Measurements from ENCODE around the gene GJB3.

The GJB3 gene

DNA sequence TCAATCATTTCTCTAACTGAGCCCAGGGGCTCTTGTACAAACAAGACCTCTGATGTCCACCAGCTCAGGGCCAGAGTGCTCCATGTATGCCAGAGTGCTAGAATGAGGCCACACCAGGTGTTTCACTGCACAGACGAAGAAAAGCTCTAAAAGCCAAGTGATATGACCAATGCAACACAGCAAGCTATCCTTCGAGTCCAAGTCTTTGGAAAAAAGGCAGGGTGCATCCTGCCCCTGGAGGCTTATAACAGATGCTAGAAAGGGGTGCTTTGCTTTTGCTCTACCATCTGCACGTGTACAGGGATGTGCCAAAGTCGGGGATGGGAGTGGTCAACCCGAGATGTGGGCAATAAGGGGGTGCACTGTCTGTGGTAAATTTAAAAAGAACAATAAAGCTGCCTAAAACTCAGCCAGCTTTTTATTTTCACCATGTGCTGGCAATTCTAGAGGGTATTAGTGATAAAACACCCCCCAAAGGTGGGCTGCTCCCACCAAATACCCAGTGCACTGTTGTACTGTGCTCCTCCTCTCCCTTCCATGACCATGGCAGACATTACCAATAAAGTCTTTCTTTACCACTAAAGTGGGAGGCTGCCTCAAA is 46.4 kb downstream of the GJB3 start:
- Histone ChIP-seq H3K27me3 (ENCODE audit: control insufficient read depth, insufficient read depth, low read length) (no peaks in the 10 kb centered on the region), H3K4me1 (no peaks in the 10 kb centered on the region), H3K4me3 (ENCODE audit: low read depth, low read length) (no peak overlapping the region), H3K79me2 (no peaks in the 10 kb centered on the region), H2AFZ (no peak overlapping the region), H3K36me3 (ENCODE audit: control insufficient read depth, insufficient read depth, low read length) (no peaks in the 10 kb centered on the region), H3K9ac (no peak overlapping the region), H3K27ac (no peak overlapping the region), H3K4me2 (ENCODE audit: low read length) (no peak overlapping the region), H3K9me3 (ENCODE audit: control insufficient read depth, low read length) (no peaks in the 10 kb centered on the region)
- TF ChIP-seq, protein P1, sequence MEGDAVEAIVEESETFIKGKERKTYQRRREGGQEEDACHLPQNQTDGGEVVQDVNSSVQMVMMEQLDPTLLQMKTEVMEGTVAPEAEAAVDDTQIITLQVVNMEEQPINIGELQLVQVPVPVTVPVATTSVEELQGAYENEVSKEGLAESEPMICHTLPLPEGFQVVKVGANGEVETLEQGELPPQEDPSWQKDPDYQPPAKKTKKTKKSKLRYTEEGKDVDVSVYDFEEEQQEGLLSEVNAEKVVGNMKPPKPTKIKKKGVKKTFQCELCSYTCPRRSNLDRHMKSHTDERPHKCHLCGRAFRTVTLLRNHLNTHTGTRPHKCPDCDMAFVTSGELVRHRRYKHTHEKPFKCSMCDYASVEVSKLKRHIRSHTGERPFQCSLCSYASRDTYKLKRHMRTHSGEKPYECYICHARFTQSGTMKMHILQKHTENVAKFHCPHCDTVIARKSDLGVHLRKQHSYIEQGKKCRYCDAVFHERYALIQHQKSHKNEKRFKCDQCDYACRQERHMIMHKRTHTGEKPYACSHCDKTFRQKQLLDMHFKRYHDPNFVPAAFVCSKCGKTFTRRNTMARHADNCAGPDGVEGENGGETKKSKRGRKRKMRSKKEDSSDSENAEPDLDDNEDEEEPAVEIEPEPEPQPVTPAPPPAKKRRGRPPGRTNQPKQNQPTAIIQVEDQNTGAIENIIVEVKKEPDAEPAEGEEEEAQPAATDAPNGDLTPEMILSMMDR (IDR thresholded peaks at IDR 0.05): no peak

DNA sequence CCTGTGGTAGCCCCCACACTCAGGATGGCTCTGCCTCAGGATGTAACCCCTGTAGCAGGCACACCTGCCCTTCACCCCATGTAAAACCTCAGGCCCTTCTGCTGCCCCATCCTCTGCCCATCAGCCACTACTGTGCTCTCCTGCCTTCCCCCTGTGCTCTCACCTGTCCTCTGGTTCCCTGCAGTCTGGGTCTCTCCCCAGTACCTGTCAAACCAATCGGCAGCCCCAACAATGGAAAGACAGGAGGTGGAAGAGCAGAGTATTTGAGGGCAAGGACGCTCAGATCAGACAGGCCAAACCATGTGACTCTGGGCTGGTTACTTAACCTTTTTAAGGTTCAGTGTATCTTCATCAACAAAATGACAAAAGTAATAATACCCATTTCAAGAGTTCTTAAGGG is 47.6 kb downstream of the GJB3 start:
- no peaks in the 10 kb centered on the region for H3K27me3 ChIP-seq (ENCODE audit: control insufficient read depth, insufficient read depth, low read length)
- H2AFZ ChIP-seq: no peak overlapping the region
- no peaks in the 10 kb centered on the region for H3K4me1 ChIP-seq
- H3K4me3 ChIP-seq (ENCODE audit: low read depth, low read length): no peak overlapping the region
- H3K9me3 ChIP-seq (ENCODE audit: control insufficient read depth, low read length): no peaks in the 10 kb centered on the region
- TF ChIP-seq, protein P1 (IDR thresholded peaks at IDR 0.05): no peak
- no peak overlapping the region for H3K9ac ChIP-seq
- H3K4me2 ChIP-seq (ENCODE audit: low read length): no peak overlapping the region
- H3K79me2 ChIP-seq: no peaks in the 10 kb centered on the region
- no peak overlapping the region for H3K27ac ChIP-seq
- H3K36me3 ChIP-seq (ENCODE audit: control insufficient read depth, insufficient read depth, low read length): no peaks in the 10 kb centered on the region

DNA sequence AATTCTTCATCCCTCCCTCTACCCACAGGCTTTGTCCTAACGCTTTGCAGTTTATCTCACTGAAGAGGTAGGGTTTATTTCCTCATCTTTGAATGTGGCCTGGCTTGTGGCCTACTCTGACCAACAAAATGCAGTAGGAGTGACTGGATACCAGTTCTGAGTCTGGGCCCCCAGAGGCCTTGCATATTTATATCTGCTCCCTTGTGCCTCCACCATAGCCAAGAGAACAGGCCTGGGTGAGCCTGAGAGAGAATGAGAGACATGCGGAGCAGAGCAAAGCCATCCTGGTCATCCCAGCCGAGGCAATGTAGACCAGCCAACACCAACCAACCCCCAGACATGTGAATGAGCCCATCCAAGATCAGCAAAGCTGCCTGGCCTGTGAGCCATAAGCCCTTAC is 48.2 kb downstream of the GJB3 start:
- H3K4me1 ChIP-seq: no peaks in the 10 kb centered on the region
- H2AFZ ChIP-seq: no peak overlapping the region
- TF ChIP-seq, protein P1 (IDR thresholded peaks at IDR 0.05): no peak
- no peaks in the 10 kb centered on the region for H3K36me3 ChIP-seq (ENCODE audit: control insufficient read depth, insufficient read depth, low read length)
- H3K4me2 ChIP-seq (ENCODE audit: low read length): no peak overlapping the region
- no peaks in the 10 kb centered on the region for H3K27me3 ChIP-seq (ENCODE audit: control insufficient read depth, insufficient read depth, low read length)
- no peaks in the 10 kb centered on the region for H3K9me3 ChIP-seq (ENCODE audit: control insufficient read depth, low read length)
- H3K79me2 ChIP-seq: no peaks in the 10 kb centered on the region
- H3K4me3 ChIP-seq (ENCODE audit: low read depth, low read length): no peak overlapping the region
- H3K27ac ChIP-seq: no peak overlapping the region
- H3K9ac ChIP-seq: no peak overlapping the region

DNA sequence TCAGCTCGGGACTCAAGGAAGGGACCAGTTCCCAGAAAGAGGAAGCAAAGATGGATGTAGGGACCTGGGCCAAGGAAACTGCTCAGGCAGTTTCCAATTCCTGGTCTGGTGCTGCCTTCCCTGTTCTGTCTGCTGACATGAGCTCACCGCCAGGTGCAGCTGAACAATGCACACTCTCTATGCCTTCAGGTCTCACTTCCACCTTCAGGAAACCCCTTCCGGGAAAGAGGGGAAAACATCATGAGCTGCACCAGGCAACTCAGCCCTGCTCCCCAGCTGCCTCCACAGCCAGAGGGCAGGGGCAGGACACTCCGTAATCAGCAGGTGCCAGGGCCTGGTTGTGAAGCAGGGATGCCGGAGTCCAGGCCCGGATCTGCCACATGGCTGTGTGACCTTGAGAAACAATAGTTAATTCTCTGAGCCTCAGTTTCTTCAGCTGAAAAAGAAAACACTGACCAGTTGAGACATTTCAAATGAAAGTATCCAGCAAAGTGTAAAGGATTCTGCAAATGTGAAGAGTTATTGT is 50.8 kb downstream of the GJB3 start:
- Histone ChIP-seq H3K36me3 (ENCODE audit: control insufficient read depth, insufficient read depth, low read length) (no peaks in the 10 kb centered on the region), H2AFZ (no peak overlapping the region), H3K27ac (no peak overlapping the region), H3K9me3 (ENCODE audit: control insufficient read depth, low read length) (no peaks in the 10 kb centered on the region), H3K9ac (no peak overlapping the region), H3K27me3 (ENCODE audit: control insufficient read depth, insufficient read depth, low read length) (no peaks in the 10 kb centered on the region), H3K4me3 (ENCODE audit: low read depth, low read length) (no peak overlapping the region), H3K4me2 (ENCODE audit: low read length) (no peak overlapping the region), H3K79me2 (no peaks in the 10 kb centered on the region), H3K4me1 (no peaks in the 10 kb centered on the region)
- TF ChIP-seq, protein P1 (IDR thresholded peaks at IDR 0.05): no peak

DNA sequence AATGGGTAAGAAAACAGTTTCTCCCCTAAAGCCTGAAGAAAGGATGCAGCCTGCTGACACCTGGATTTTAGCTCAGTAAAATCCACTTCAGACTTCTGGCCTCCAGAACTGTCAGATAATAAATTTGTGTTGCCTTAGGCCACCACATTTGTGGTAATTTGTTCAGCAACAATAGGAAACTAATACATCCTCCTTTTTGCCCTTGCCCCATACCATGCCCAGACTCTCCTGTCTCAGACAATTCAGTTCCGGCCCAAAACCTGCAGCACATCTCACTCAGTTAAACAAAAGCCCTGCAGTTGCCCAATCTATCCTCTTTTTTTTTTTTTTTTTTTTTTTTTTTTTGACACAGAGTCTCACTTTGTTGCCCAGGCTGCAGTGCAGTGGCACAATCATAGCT is 52.7 kb downstream of the GJB3 start:
- Histone ChIP-seq H3K9me3 (ENCODE audit: control insufficient read depth, low read length) (no peaks in the 10 kb centered on the region), H3K4me1 (no peaks in the 10 kb centered on the region), H3K27ac (no peak overlapping the region), H3K4me2 (ENCODE audit: low read length) (no peak overlapping the region), H3K27me3 (ENCODE audit: control insufficient read depth, insufficient read depth, low read length) (no peaks in the 10 kb centered on the region), H3K36me3 (ENCODE audit: control insufficient read depth, insufficient read depth, low read length) (no peaks in the 10 kb centered on the region), H3K9ac (no peak overlapping the region), H2AFZ (no peak overlapping the region), H3K4me3 (ENCODE audit: low read depth, low read length) (no peak overlapping the region), H3K79me2 (no peaks in the 10 kb centered on the region)
- TF ChIP-seq, protein P1 (IDR thresholded peaks at IDR 0.05): no peak
